Ascending aorta (tissue), 2 donors: Measurements from ENCODE around the gene MCRIP2. TPM values are rescaled to one million over a fixed set of nuclear protein-coding genes. Genes with fewer than 3 reads are reported as not detected.

Experiments
- DNase-seq, 2 donors: peaks; one replicate each; pipeline ENCODE4 v3.0.0-alpha.2; 2019; ENCODE audit warnings: low spot score in 2 of 2
- H3K27ac ChIP-seq, 2 donors: fragments of 200-600 bp; sonication (generic); one replicate each; pipeline ENCODE4 v1.5.1; 2016 to 2017; ENCODE audit warnings: mild to moderate bottlenecking in 1 of 2
- H3K27me3 ChIP-seq: fragments of 200-600 bp; sonication (generic); one replicate; pipeline ENCODE4 v1.5.1; 2017
- H3K36me3 ChIP-seq, 2 donors: fragments of 200-600 bp; sonication (generic); one replicate each; pipeline ENCODE4 v1.5.1; 2016
- H3K4me1 ChIP-seq, 2 donors: fragments of 200-600 bp; sonication (generic); one replicate each; pipeline ENCODE4 v1.5.1; 2016 to 2017; ENCODE audit warnings: mild to moderate bottlenecking in 1 of 2
- H3K4me3 ChIP-seq, 2 donors: fragments of 200-600 bp; sonication (generic); one replicate each; pipeline ENCODE4 v1.5.1; 2016 to 2017; ENCODE audit warnings: mild to moderate bottlenecking in 1 of 2
- H3K9me3 ChIP-seq, 2 donors: fragments of 200-600 bp; sonication (generic); one replicate each; pipeline ENCODE4 v1.5.1; 2016
- intact Hi-C: fragments of 100-400 bp; cut with DNase I; formaldehyde crosslinking; loops from one replicate; pipeline ENCODE4 v1.15.1; 2023
- total RNA-seq: library from RNA; depleted of rRNA; stranded (reverse); fragments of >200 nt; gene quantifications from one replicate; pipeline ENCODE4 v1.1.0, GENCODE V29; 2016
- TF ChIP-seq, protein P1 (sequence below), 3 experiments: fragments of 200-600 bp in 2 of 3; fragments of 450-650 bp in 1 of 3; sonication (generic) in 2 of 3; IDR thresholded peaks; one replicate each; pipeline ENCODE4 v1.5.1; 2016 to 2019; ENCODE audit warnings: antibody characterized with exemption in 3 of 3, mild to moderate bottlenecking in 1 of 3, moderate library complexity in 1 of 3

The MCRIP2 gene
- total RNA-seq, 1 donor from 2014 or later: 92.9 TPM

DNA sequence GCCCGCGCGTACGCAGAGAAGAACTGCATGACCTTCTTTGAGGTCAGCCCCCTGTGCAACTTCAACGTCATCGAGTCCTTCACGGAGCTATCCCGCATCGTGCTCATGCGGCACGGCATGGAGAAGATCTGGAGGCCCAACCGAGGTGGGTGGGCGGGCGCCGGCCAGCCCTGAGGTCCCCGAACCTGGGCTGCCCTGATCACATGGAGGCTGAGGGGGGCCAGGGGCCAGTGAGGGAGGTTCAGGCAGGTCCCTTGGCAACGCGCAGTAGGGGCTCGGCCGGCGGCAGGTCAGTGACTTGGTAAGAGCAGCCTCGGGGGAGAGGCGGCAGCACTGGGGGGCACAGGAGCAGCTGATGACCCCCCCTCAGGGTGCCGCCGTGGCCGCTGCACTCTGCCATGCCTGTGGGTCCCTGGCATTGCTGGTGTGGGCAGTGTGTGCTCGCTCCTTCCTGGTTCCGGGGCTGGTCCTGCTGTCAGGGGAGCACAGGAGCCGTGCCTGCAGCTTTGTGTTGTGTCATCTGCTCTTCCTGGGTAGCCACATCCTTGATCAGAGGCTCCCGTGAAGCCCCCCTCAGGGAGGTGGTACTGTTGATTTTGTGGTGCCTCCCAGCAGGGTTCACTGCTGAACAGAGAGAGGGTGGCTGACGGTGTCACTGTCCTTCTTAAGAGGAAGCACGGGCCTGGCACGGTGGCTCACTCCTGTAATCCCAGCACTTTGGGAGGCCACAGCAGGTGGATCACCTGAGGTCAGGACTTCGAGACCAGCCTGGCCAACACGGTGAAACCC, 15.5 kb upstream of the MCRIP2 start:
- H3K4me1 ChIP-seq: peaks cover 0 to 5% of the 10 kb centered on the region in 2 donors
- H3K27ac ChIP-seq: no peak overlapping the region
- H3K4me3 ChIP-seq: no peak overlapping the region
- intact Hi-C loops: no loop called here
- H3K9me3 ChIP-seq: no peaks in the 10 kb centered on the region
- no peak for DNase-seq
- H3K27me3 ChIP-seq: no peaks in the 10 kb centered on the region
- peaks cover 26 to 39% of the 10 kb centered on the region in 2 donors for H3K36me3 ChIP-seq
- TF ChIP-seq, protein P1, sequence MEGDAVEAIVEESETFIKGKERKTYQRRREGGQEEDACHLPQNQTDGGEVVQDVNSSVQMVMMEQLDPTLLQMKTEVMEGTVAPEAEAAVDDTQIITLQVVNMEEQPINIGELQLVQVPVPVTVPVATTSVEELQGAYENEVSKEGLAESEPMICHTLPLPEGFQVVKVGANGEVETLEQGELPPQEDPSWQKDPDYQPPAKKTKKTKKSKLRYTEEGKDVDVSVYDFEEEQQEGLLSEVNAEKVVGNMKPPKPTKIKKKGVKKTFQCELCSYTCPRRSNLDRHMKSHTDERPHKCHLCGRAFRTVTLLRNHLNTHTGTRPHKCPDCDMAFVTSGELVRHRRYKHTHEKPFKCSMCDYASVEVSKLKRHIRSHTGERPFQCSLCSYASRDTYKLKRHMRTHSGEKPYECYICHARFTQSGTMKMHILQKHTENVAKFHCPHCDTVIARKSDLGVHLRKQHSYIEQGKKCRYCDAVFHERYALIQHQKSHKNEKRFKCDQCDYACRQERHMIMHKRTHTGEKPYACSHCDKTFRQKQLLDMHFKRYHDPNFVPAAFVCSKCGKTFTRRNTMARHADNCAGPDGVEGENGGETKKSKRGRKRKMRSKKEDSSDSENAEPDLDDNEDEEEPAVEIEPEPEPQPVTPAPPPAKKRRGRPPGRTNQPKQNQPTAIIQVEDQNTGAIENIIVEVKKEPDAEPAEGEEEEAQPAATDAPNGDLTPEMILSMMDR (IDR thresholded peaks at IDR 0.05): no peak

- no peak overlapping the region for H3K27ac ChIP-seq
Measured at GRCh38 chr16:626787-627453, 14.7 kb upstream of the MCRIP2 start.

DNA sequence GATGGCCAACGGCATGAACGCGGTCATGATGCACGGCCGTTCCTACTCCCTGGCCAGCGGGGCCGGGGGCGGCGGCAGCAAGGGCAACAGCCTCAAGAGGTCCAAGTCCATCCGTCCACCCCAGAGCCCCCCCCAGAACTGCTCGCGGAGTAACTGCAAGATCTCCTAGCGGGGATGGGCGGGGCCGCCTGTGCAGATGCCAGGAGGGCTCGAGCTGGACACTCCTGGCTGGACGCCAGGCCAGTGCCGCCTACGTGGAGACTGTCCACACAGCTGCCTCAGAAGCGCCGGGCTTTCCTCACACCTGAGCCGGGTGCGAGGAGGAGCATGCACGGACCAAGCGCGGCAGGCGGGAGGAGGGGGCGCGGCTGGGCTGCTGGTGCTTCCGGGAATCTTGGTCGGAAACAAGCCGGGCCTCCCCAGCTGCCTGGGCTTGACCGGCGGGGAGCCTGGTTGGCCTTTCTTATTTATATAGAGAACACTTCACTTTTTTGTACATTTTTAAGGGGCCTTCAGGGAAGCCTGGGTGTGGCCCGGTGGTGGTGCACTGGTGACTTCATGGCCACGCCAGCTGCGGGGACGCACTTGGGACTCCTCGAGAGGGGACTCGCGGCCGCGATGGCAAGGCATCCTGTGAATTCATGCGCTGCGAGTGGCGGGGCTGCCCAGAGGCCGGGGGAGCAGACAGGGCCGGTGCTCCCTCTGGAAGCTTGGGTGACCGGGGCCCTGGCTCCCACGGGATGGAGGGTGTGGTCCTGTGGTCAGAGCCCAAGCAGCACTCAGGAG, 14.0 kb upstream of the MCRIP2 start:
- H3K36me3 ChIP-seq: peaks cover 26 to 39% of the 10 kb centered on the region in 2 donors
- H3K27ac ChIP-seq: no peak overlapping the region
- intact Hi-C loops: no loop called here
- no peaks in the 10 kb centered on the region for H3K9me3 ChIP-seq
- no peak for DNase-seq
- TF ChIP-seq, protein P1 (IDR thresholded peaks at IDR 0.05): no peak
- no peaks in the 10 kb centered on the region for H3K27me3 ChIP-seq
- H3K4me3 ChIP-seq: no peak overlapping the region
- peaks cover 0 to 5% of the 10 kb centered on the region in 2 donors for H3K4me1 ChIP-seq

More at GRCh38 chr16:626787-627453, 14.7 kb upstream of the MCRIP2 start:
- TF ChIP-seq, protein P1 (IDR thresholded peaks at IDR 0.05): no peak
- Histone ChIP-seq H3K4me1 (peaks cover 0 to 5% of the 10 kb centered on the region in 2 donors), H3K4me3 (no peak overlapping the region), H3K27me3 (no peaks in the 10 kb centered on the region), H3K36me3 (peaks cover 26 to 39% of the 10 kb centered on the region in 2 donors), H3K9me3 (no peaks in the 10 kb centered on the region)
- no peak for DNase-seq
- intact Hi-C loops: no loop called here

- DNase-seq: no peak
- H3K4me1 ChIP-seq: peaks cover 0 to 5% of the 10 kb centered on the region in 2 donors
- H3K4me3 ChIP-seq: no peak overlapping the region
- H3K27ac ChIP-seq: no peak overlapping the region
- no peaks in the 10 kb centered on the region for H3K9me3 ChIP-seq
- peaks cover 31 to 46% of the 10 kb centered on the region in 2 donors for H3K36me3 ChIP-seq
- intact Hi-C loops: no loop called here
- no peaks in the 10 kb centered on the region for H3K27me3 ChIP-seq
- TF ChIP-seq, protein P1 (IDR thresholded peaks at IDR 0.05): no peak
Measured at GRCh38 chr16:628321-629061, 13.1 kb upstream of the MCRIP2 start.
